MCF 10A (cell line): ENCODE measurements around the gene MEI1. TPM values are rescaled to one million over a fixed set of nuclear protein-coding genes. Genes with fewer than 3 reads are reported as not detected.

Experiments
- BruUV-seq: library from RNA; stranded (reverse); fragments of 400-500 nt; replicated peaks from 2 replicates; lab custom pipeline; 2021; lab: Mats Ljungman, UMichigan
- CTCF ChIA-PET: fragments of 300-600 bp; sonication (Branson Sonifier 250); formaldehyde crosslinking; extraction: SDS; loops from one replicate; lab custom pipeline; 2021; ENCODE audit warnings: antibody characterized with exemption, inconsistent platforms; lab: Yijun Ruan, JAX
- POLR2A ChIA-PET: fragments of 300-600, 350-650 bp; sonication (Branson Sonifier 250); formaldehyde crosslinking; extraction: SDS; loops from one replicate; lab custom pipeline; 2020; ENCODE audit warnings: antibody characterized with exemption, inconsistent platforms; lab: Yijun Ruan, JAX
- DNase-seq: peaks from one replicate; pipeline ENCODE4 v3.0.0-alpha.2; 2018; ENCODE audit not compliant: unreplicated experiment
- H3K27ac Mint-ChIP-seq: one replicate; pipeline ENCODE4 v1.8.0; 2022; ENCODE audit warnings: mild to moderate bottlenecking, low read depth, mixed read lengths; ENCODE audit not compliant: unreplicated experiment
- H3K27me3 Mint-ChIP-seq: one replicate; pipeline ENCODE4 v1.8.0; 2022; ENCODE audit warnings: mixed read lengths; ENCODE audit not compliant: insufficient read depth, unreplicated experiment
- H3K36me3 Mint-ChIP-seq: one replicate; pipeline ENCODE4 v1.8.0; 2022; ENCODE audit warnings: mild to moderate bottlenecking, moderate library complexity, mixed read lengths; ENCODE audit not compliant: insufficient read depth, unreplicated experiment
- H3K4me1 Mint-ChIP-seq: one replicate; pipeline ENCODE4 v1.8.0; 2022; ENCODE audit warnings: mixed read lengths; ENCODE audit not compliant: insufficient read depth, unreplicated experiment
- H3K4me3 Mint-ChIP-seq: one replicate; pipeline ENCODE4 v1.8.0; 2022; ENCODE audit warnings: mild to moderate bottlenecking, moderate library complexity, mixed read lengths; ENCODE audit not compliant: unreplicated experiment
- H3K9me3 Mint-ChIP-seq: one replicate; pipeline ENCODE4 v1.8.0; 2022; ENCODE audit warnings: mixed read lengths; ENCODE audit not compliant: unreplicated experiment
- intact Hi-C: fragments of 100-400 bp; cut with micrococcal nuclease; formaldehyde crosslinking; loops from 2 replicates; pipeline ENCODE4 v1.14.1; 2022
- total RNA-seq: library from RNA; stranded (reverse); gene quantifications from 2 replicates; pipeline ENCODE4 v1.2.3, GENCODE V29; 2022
- TF ChIP-seq, protein P1 (sequence below): fragments of 200-600 bp; IDR thresholded peaks from one replicate; pipeline ENCODE4 v1.8.0; 2022; ENCODE audit warnings: antibody characterized with exemption, mild to moderate bottlenecking; ENCODE audit not compliant: unreplicated experiment

Gene MEI1
- total RNA-seq, 1 experiment from 2014 or later = not detected

DNA sequence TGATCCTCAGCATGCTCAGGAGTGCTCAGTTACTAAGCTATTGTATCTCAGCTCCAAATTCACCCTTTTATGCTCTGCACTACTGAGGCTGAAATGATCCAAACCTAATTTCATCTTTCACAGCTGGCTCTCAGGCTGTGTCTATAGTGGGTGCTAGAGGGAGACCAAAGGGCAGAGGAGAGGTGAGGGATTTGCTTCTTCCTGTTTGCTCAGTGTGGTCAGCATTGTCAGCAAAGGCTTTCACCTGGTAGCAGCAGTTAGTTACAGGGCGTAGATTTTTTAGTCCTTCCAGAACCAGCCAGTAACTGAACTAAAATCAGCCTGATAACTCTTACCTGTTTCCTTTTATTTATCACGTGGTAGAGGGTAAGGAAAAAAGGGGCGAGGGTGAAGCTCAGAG, 45.0 kb upstream of the MEI1 start:
- POLR2A ChIA-PET = interaction anchor here (1.2 to 2.1 kb wide), 3 partner anchors 8 to 33 kb away, joined by 3 to 12 read pairs (median 6); partner anchors contain the start of genes DESI1 and XRCC6
- no peaks in the 10 kb centered on the region for H3K4me1 Mint-ChIP-seq
- H3K27ac Mint-ChIP-seq = no peak overlapping the region
- H3K27me3 Mint-ChIP-seq = no peaks in the 10 kb centered on the region
- CTCF ChIA-PET = interaction anchor here (3.0 kb wide), 1 partner anchor 12 kb away, joined by 11 read pairs; no protein-coding TSS in a partner anchor
- TF ChIP-seq, protein P1, sequence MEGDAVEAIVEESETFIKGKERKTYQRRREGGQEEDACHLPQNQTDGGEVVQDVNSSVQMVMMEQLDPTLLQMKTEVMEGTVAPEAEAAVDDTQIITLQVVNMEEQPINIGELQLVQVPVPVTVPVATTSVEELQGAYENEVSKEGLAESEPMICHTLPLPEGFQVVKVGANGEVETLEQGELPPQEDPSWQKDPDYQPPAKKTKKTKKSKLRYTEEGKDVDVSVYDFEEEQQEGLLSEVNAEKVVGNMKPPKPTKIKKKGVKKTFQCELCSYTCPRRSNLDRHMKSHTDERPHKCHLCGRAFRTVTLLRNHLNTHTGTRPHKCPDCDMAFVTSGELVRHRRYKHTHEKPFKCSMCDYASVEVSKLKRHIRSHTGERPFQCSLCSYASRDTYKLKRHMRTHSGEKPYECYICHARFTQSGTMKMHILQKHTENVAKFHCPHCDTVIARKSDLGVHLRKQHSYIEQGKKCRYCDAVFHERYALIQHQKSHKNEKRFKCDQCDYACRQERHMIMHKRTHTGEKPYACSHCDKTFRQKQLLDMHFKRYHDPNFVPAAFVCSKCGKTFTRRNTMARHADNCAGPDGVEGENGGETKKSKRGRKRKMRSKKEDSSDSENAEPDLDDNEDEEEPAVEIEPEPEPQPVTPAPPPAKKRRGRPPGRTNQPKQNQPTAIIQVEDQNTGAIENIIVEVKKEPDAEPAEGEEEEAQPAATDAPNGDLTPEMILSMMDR = no peak
- peaks cover 98% of the 10 kb centered on the region for H3K36me3 Mint-ChIP-seq
- H3K4me3 Mint-ChIP-seq = no peak overlapping the region
- no TSS peak for BruUV-seq
- intact Hi-C loops = no loop called here
- H3K9me3 Mint-ChIP-seq = no peaks in the 10 kb centered on the region
- no peak for DNase-seq

DNA sequence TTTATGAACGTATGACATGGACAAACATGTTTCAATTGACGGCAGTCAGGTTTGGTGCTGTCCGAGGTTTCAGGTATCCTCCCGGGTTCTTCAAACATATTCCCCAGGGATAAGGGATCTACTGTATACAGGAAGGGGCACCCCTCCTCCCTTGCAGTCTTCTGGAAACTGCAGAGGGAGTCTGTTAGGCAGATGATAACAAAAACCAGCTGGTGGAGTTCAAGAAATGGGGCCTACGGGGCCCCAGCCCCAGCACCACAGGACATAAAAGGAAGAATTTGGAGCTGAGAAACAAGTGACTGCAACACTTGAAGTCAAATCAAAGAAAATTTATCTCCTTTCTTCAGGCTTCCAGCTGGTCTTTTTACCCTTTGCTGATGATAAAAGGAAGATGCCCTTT, 42.7 kb upstream of the MEI1 start:
- peaks cover 100% of the 10 kb centered on the region for H3K36me3 Mint-ChIP-seq
- no peak for DNase-seq
- no peak overlapping the region for H3K27ac Mint-ChIP-seq
- intact Hi-C loops = no loop called here
- TF ChIP-seq, protein P1 = no peak
- no peaks in the 10 kb centered on the region for H3K9me3 Mint-ChIP-seq
- ChIA-PET CTCF (interaction anchor here (0.9 kb wide), 1 partner anchor 10 kb away, joined by 3 read pairs; no protein-coding TSS in a partner anchor), POLR2A (interaction anchor here (0.9 to 2.8 kb wide), 4 partner anchors 10 to 35 kb away, joined by 3 to 12 read pairs (median 4); partner anchors contain the start of genes DESI1 and XRCC6)
- no peak overlapping the region for H3K4me3 Mint-ChIP-seq
- peaks cover 4% of the 10 kb centered on the region for H3K4me1 Mint-ChIP-seq
- no TSS peak for BruUV-seq
- no peaks in the 10 kb centered on the region for H3K27me3 Mint-ChIP-seq

DNA sequence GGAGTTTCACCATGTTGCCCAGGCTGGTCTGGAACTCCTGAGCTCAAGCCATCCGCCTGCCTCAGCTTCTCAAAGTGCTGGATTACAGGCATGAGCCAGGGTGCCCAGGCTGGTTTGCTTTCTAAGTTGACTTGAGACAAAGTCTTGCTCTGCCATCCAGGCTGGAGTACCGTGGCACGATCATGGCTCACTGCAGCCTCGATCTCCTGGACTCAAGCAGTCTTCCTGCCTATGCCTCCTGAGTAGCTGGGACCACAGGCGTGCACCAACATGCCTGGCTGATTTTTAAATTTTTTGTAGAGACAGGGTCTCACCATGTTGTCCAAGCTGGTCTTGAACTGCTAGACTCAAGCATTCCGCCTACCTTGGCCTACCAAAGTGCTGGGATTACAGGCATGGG, 41.6 kb upstream of the MEI1 start:
- Mint-ChIP-seq H3K4me1 (peaks cover 4% of the 10 kb centered on the region), H3K9me3 (no peaks in the 10 kb centered on the region), H3K4me3 (no peak overlapping the region), H3K36me3 (peaks cover 100% of the 10 kb centered on the region), H3K27me3 (no peaks in the 10 kb centered on the region), H3K27ac (no peak overlapping the region)
- ChIA-PET POLR2A (interaction anchor here (0.7 to 2.8 kb wide), 6 partner anchors 10 to 244 kb away, joined by 3 to 12 read pairs (median 4); partner anchors contain the start of gene SNU13), CTCF (interaction anchor here (0.6 to 1.5 kb wide), 2 partner anchors 10 to 44 kb away, joined by 5 to 7 read pairs; no protein-coding TSS in a partner anchor)
- no peak for DNase-seq
- TF ChIP-seq, protein P1 = no peak
- BruUV-seq = no TSS peak
- intact Hi-C loops = no loop called here

DNA sequence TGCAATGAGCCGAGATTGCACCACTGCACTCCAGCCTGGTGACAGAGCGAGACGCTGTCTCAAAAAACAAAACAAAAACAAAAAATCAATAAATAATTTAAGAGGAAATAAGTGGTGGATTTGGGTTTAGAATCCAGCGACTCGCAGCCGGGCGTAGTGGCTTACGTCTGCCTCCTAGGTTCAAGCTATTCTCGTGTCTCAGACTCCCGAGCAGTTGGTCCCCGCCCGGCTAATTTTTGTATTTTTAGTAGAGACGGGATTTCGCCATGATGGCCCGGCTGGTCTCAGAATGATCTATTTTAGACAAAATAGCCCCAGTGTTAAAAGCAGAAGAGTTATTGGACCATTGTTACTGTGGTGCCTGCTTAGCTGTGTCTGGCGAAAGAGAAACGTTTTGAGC, 40.4 kb upstream of the MEI1 start:
- H3K9me3 Mint-ChIP-seq = no peaks in the 10 kb centered on the region
- H3K4me3 Mint-ChIP-seq = no peak overlapping the region
- no peak overlapping the region for H3K27ac Mint-ChIP-seq
- ChIA-PET CTCF (interaction anchor here (1.5 kb wide), 1 partner anchor 8 kb away, joined by 7 read pairs; no protein-coding TSS in a partner anchor), POLR2A (interaction anchor here (1.0 to 1.6 kb wide), 4 partner anchors 9 to 29 kb away, joined by 3 to 5 read pairs (median 4); partner anchors contain the start of gene SNU13)
- BruUV-seq = no TSS peak
- intact Hi-C loops = no loop called here
- DNase-seq = no peak
- no peaks in the 10 kb centered on the region for H3K27me3 Mint-ChIP-seq
- TF ChIP-seq, protein P1 = no peak
- peaks cover 100% of the 10 kb centered on the region for H3K36me3 Mint-ChIP-seq
- peaks cover 4% of the 10 kb centered on the region for H3K4me1 Mint-ChIP-seq
